ENCODE results near the gene WFDC1. TPM values are rescaled to one million over a fixed set of nuclear protein-coding genes. Genes with fewer than 3 reads are reported as not detected.

The WFDC1 gene
- total and polyA plus RNA-seq, 5 donors = 0.34 to 1.6 (median 1.1) TPM

- H3K27me3 ChIP-seq (ENCODE audit: control insufficient read depth, insufficient read depth) = no peaks in the 10 kb centered on the region
- no peaks in the 10 kb centered on the region for H3K9me3 ChIP-seq (ENCODE audit: control insufficient read depth, low read length)
- no peak overlapping the region for H3K4me3 ChIP-seq (ENCODE audit: low read length)
- ATAC-seq = no peak
- intact Hi-C loops (cut with DNase I) = no loop called here
- H3K27ac ChIP-seq (ENCODE audit: low read length) = no peak overlapping the region
- 80% methylated on average over 23 of the region's 23 CpGs for WGBS
- DNase-seq = no peak
- no peaks in the 10 kb centered on the region for H3K4me1 ChIP-seq (ENCODE audit: control insufficient read depth, insufficient read depth, low read length)
Observed at GRCh38 chr16:84260766-84261554, 33.7 kb upstream of the WFDC1 start.

GRCh38 chr16:84262031-84262430 is 32.6 kb upstream of the WFDC1 start:
- Histone ChIP-seq H3K4me3 (ENCODE audit: low read length) (no peak overlapping the region), H3K27me3 (ENCODE audit: control insufficient read depth, insufficient read depth) (no peaks in the 10 kb centered on the region), H3K9me3 (ENCODE audit: control insufficient read depth, low read length) (no peaks in the 10 kb centered on the region), H3K27ac (ENCODE audit: low read length) (no peak overlapping the region), H3K4me1 (ENCODE audit: control insufficient read depth, insufficient read depth, low read length) (no peaks in the 10 kb centered on the region)
- intact Hi-C loops (cut with DNase I) = no loop called here
- DNase-seq = no peak
- no peak for ATAC-seq
- 84% methylated on average over 4 of the region's 4 CpGs for WGBS

GRCh38 chr16:84262939-84263338 is 31.7 kb upstream of the WFDC1 start:
- no peak overlapping the region for H3K27ac ChIP-seq (ENCODE audit: low read length)
- no peaks in the 10 kb centered on the region for H3K9me3 ChIP-seq (ENCODE audit: control insufficient read depth, low read length)
- WGBS = 64% methylated on average over 3 of the region's 3 CpGs
- H3K4me1 ChIP-seq (ENCODE audit: control insufficient read depth, insufficient read depth, low read length) = no peaks in the 10 kb centered on the region
- ATAC-seq (no peak), DNase-seq (no peak)
- intact Hi-C loops (cut with DNase I) = no loop called here
- no peak overlapping the region for H3K4me3 ChIP-seq (ENCODE audit: low read length)
- no peaks in the 10 kb centered on the region for H3K27me3 ChIP-seq (ENCODE audit: control insufficient read depth, insufficient read depth)

GRCh38 chr16:84266451-84266850 is 28.2 kb upstream of the WFDC1 start:
- DNase-seq (peak; percentile 54 to 71 (median 68)), ATAC-seq (peak; percentile 94 to 95)
- intact Hi-C loops (cut with DNase I) = no loop called here
- no peaks in the 10 kb centered on the region for H3K9me3 ChIP-seq (ENCODE audit: control insufficient read depth, low read length)
- no peak overlapping the region for H3K4me3 ChIP-seq (ENCODE audit: low read length)
- H3K4me1 ChIP-seq (ENCODE audit: control insufficient read depth, insufficient read depth, low read length) = no peaks in the 10 kb centered on the region
- no peak overlapping the region for H3K27ac ChIP-seq (ENCODE audit: low read length)
- WGBS = 17% methylated on average over 4 of the region's 4 CpGs
- H3K27me3 ChIP-seq (ENCODE audit: control insufficient read depth, insufficient read depth) = no peaks in the 10 kb centered on the region

- Histone ChIP-seq H3K27ac (ENCODE audit: low read length) (no peak overlapping the region), H3K27me3 (ENCODE audit: control insufficient read depth, insufficient read depth) (no peaks in the 10 kb centered on the region), H3K9me3 (ENCODE audit: control insufficient read depth, low read length) (no peaks in the 10 kb centered on the region), H3K4me3 (ENCODE audit: low read length) (no peak overlapping the region), H3K4me1 (ENCODE audit: control insufficient read depth, insufficient read depth, low read length) (no peaks in the 10 kb centered on the region)
- intact Hi-C loops (cut with DNase I) = no loop called here
- no peak for DNase-seq
- 73% methylated on average over 4 of the region's 4 CpGs for WGBS
- no peak for ATAC-seq
Observed at GRCh38 chr16:84267380-84267779, 27.3 kb upstream of the WFDC1 start.

GRCh38 chr16:84268291-84269040 is 26.2 kb upstream of the WFDC1 start:
- ATAC-seq = no peak

GRCh38 chr16:84270071-84270470 is 24.6 kb upstream of the WFDC1 start:
- 88% methylated on average over 9 of the region's 9 CpGs for WGBS
- DNase-seq (no peak), ATAC-seq (no peak)
- intact Hi-C loops (cut with DNase I) = no loop called here
- H3K27me3 ChIP-seq (ENCODE audit: control insufficient read depth, insufficient read depth) = no peaks in the 10 kb centered on the region
- H3K4me3 ChIP-seq (ENCODE audit: low read length) = no peak overlapping the region
- H3K9me3 ChIP-seq (ENCODE audit: control insufficient read depth, low read length) = no peaks in the 10 kb centered on the region
- no peak overlapping the region for H3K27ac ChIP-seq (ENCODE audit: low read length)
- no peaks in the 10 kb centered on the region for H3K4me1 ChIP-seq (ENCODE audit: control insufficient read depth, insufficient read depth, low read length)

More at GRCh38 chr16:84268291-84269040, 26.2 kb upstream of the WFDC1 start:
- no peaks in the 10 kb centered on the region for H3K9me3 ChIP-seq (ENCODE audit: control insufficient read depth, low read length)
- no peaks in the 10 kb centered on the region for H3K27me3 ChIP-seq (ENCODE audit: control insufficient read depth, insufficient read depth)
- no peak overlapping the region for H3K27ac ChIP-seq (ENCODE audit: low read length)
- no peaks in the 10 kb centered on the region for H3K4me1 ChIP-seq (ENCODE audit: control insufficient read depth, insufficient read depth, low read length)
- no peak for DNase-seq
- H3K4me3 ChIP-seq (ENCODE audit: low read length) = no peak overlapping the region
- 48% methylated on average over 18 of the region's 18 CpGs for WGBS
- intact Hi-C loops (cut with DNase I) = no loop called here

GRCh38 chr16:84270531-84270930 is 24.1 kb upstream of the WFDC1 start:
- H3K9me3 ChIP-seq (ENCODE audit: control insufficient read depth, low read length) = no peaks in the 10 kb centered on the region
- H3K4me3 ChIP-seq (ENCODE audit: low read length) = no peak overlapping the region
- H3K4me1 ChIP-seq (ENCODE audit: control insufficient read depth, insufficient read depth, low read length) = no peaks in the 10 kb centered on the region
- 75% methylated on average over 10 of the region's 10 CpGs for WGBS
- H3K27ac ChIP-seq (ENCODE audit: low read length) = no peak overlapping the region
- ATAC-seq (no peak), DNase-seq (no peak)
- no peaks in the 10 kb centered on the region for H3K27me3 ChIP-seq (ENCODE audit: control insufficient read depth, insufficient read depth)
- intact Hi-C loops (cut with DNase I) = no loop called here

- H3K4me1 ChIP-seq (ENCODE audit: control insufficient read depth, insufficient read depth, low read length) = no peaks in the 10 kb centered on the region
- WGBS = 72% methylated on average over 1 of the region's 1 CpG
- DNase-seq (no peak), ATAC-seq (no peak)
- H3K27ac ChIP-seq (ENCODE audit: low read length) = no peak overlapping the region
- no peaks in the 10 kb centered on the region for H3K9me3 ChIP-seq (ENCODE audit: control insufficient read depth, low read length)
- intact Hi-C loops (cut with DNase I) = no loop called here
- H3K27me3 ChIP-seq (ENCODE audit: control insufficient read depth, insufficient read depth) = no peaks in the 10 kb centered on the region
- no peak overlapping the region for H3K4me3 ChIP-seq (ENCODE audit: low read length)
Observed at GRCh38 chr16:84271037-84271436, 23.6 kb upstream of the WFDC1 start.

- Histone ChIP-seq H3K27ac (ENCODE audit: low read length) (no peak overlapping the region), H3K9me3 (ENCODE audit: control insufficient read depth, low read length) (no peaks in the 10 kb centered on the region), H3K27me3 (ENCODE audit: control insufficient read depth, insufficient read depth) (no peaks in the 10 kb centered on the region), H3K4me3 (ENCODE audit: low read length) (no peak overlapping the region), H3K4me1 (ENCODE audit: control insufficient read depth, insufficient read depth, low read length) (no peaks in the 10 kb centered on the region)
- intact Hi-C loops (cut with DNase I) = no loop called here
- ATAC-seq (no peak), DNase-seq (no peak)
- WGBS = 60% methylated on average over 4 of the region's 4 CpGs
Observed at GRCh38 chr16:84271866-84272265, 22.8 kb upstream of the WFDC1 start.

GRCh38 chr16:84272740-84273320 is 21.8 kb upstream of the WFDC1 start:
- H3K9me3 ChIP-seq (ENCODE audit: control insufficient read depth, low read length) = no peaks in the 10 kb centered on the region
- H3K4me1 ChIP-seq (ENCODE audit: control insufficient read depth, insufficient read depth, low read length) = no peaks in the 10 kb centered on the region
- 0% methylated on average over 1 of the region's 1 CpG for WGBS
- H3K4me3 ChIP-seq (ENCODE audit: low read length) = no peak overlapping the region
- no peak overlapping the region for H3K27ac ChIP-seq (ENCODE audit: low read length)
- H3K27me3 ChIP-seq (ENCODE audit: control insufficient read depth, insufficient read depth) = no peaks in the 10 kb centered on the region
- intact Hi-C loops (cut with DNase I) = no loop called here
- no peak for ATAC-seq
- no peak for DNase-seq
